ENCODE results near the gene HOXD4.

DNA sequence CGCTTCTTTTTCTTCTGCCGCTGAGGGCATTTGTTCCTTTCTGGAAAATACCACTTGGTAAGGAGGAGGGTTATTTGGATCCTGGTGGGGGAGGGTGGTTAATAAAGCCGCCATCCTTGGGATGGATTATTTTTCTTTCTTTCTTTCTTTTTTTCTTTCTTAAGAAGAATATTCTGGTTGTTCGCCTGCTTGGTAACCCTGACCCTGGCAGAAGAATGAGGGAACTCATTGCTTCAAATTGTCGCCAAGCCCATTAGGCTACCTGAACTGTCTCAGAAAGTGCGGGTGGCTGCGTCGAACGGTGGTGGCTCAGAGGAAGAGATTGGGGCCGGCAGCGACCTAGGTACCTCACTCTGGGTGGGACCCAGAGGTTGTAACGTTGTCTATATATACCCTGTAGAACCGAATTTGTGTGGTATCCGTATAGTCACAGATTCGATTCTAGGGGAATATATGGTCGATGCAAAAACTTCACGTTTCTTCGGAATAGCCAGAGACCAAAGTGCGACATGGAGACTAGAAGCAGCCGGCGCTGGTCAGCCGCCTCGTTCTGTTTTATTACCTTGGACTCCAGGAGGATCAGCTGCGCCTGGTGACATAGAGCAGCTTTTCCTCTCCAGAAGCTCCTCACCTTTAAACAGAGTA lies 1.3 kb upstream of the HOXD4 start:
- TF ChIP-seq POLR2A (IDR thresholded peaks at IDR 0.05) (no peak), EP300 (IDR thresholded peaks at IDR 0.05) (no peak)
- TF ChIP-seq, protein P1, sequence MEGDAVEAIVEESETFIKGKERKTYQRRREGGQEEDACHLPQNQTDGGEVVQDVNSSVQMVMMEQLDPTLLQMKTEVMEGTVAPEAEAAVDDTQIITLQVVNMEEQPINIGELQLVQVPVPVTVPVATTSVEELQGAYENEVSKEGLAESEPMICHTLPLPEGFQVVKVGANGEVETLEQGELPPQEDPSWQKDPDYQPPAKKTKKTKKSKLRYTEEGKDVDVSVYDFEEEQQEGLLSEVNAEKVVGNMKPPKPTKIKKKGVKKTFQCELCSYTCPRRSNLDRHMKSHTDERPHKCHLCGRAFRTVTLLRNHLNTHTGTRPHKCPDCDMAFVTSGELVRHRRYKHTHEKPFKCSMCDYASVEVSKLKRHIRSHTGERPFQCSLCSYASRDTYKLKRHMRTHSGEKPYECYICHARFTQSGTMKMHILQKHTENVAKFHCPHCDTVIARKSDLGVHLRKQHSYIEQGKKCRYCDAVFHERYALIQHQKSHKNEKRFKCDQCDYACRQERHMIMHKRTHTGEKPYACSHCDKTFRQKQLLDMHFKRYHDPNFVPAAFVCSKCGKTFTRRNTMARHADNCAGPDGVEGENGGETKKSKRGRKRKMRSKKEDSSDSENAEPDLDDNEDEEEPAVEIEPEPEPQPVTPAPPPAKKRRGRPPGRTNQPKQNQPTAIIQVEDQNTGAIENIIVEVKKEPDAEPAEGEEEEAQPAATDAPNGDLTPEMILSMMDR (IDR thresholded peaks at IDR 0.05), result no peak
